Measurements from ENCODE around the gene KLHL8. TPM values are rescaled to one million over a fixed set of nuclear protein-coding genes. Genes with fewer than 3 reads are reported as not detected.

KLHL8 gene
- total RNA-seq, 1 donor from 2014 or later: 15.2 TPM

DNA sequence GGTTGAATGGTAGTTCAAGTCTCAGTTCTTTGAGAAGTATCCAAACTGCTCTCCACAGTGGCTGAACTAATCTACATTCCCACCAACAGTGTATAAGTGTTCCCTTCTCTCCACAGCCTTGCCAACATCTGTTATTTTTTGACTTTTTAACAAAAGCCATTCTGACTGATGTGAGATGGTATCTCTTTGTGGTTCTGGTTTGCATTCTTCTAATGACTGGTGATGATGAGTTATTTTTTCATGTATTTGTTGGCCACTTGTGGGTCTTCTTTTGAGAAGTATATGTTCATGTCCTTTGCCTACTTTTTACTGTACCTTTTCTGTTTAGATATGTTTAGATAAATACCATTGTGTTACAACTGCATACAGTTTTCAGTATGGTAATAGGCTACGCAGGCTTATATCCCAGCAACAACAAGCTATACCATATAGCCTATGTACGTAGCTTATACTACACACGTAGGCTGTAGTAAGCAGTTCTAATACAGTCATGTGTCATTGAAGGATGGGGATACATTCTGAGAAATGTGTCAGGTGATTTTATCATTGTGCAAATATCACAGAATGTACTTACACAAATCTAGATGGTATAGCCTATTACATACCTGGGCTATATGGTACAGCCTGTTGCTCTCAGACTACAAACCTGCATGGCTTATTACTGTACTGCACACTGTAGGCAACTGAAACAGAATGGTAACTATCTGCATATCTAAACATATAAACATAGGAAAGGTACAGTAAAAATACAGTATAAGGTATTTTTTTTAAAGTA, 28.1 kb downstream of the KLHL8 start:
- H3K9me3 Mint-ChIP-seq: peaks cover 4% of the 10 kb centered on the region
- no peaks in the 10 kb centered on the region for H3K27me3 Mint-ChIP-seq (ENCODE audit: low read depth)
- H3K4me3 Mint-ChIP-seq: no peak overlapping the region
- no peak overlapping the region for H3K27ac Mint-ChIP-seq
- peaks cover 5% of the 10 kb centered on the region for H3K4me1 Mint-ChIP-seq
- TF ChIP-seq, protein P1, sequence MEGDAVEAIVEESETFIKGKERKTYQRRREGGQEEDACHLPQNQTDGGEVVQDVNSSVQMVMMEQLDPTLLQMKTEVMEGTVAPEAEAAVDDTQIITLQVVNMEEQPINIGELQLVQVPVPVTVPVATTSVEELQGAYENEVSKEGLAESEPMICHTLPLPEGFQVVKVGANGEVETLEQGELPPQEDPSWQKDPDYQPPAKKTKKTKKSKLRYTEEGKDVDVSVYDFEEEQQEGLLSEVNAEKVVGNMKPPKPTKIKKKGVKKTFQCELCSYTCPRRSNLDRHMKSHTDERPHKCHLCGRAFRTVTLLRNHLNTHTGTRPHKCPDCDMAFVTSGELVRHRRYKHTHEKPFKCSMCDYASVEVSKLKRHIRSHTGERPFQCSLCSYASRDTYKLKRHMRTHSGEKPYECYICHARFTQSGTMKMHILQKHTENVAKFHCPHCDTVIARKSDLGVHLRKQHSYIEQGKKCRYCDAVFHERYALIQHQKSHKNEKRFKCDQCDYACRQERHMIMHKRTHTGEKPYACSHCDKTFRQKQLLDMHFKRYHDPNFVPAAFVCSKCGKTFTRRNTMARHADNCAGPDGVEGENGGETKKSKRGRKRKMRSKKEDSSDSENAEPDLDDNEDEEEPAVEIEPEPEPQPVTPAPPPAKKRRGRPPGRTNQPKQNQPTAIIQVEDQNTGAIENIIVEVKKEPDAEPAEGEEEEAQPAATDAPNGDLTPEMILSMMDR (IDR thresholded peaks at IDR 0.05; ENCODE audit: unreplicated experiment): no peak
- H3K36me3 Mint-ChIP-seq: peaks cover 10% of the 10 kb centered on the region
- no peak for DNase-seq (ENCODE audit: low spot score in 2 of 2, unreplicated experiment in 2 of 2)

DNA sequence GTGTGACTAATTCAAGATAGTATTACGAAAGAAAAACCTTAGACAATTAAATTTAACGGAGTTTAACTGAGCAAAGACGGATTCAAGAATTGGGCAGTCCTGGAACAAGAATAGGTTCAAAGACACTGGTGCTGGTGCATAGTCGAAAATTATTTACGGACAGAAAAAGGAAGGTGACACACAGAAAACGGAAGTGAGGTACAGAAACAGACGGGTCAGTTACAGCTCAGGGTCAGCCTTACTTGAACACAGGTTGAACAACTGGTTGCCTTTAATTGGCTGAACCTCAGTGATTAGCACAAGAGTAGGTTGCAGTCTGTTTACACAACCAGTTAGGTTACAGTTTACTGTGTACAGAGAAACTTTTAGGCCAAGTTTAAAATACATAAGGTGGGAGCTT, 31.5 kb downstream of the KLHL8 start:
- DNase-seq (ENCODE audit: low spot score in 2 of 2, unreplicated experiment in 2 of 2): no peak
- peaks cover 10% of the 10 kb centered on the region for H3K36me3 Mint-ChIP-seq
- TF ChIP-seq, protein P1 (IDR thresholded peaks at IDR 0.05; ENCODE audit: unreplicated experiment): no peak
- H3K4me1 Mint-ChIP-seq: peaks cover 5% of the 10 kb centered on the region
- peaks cover 4% of the 10 kb centered on the region for H3K9me3 Mint-ChIP-seq
- H3K27me3 Mint-ChIP-seq (ENCODE audit: low read depth): no peaks in the 10 kb centered on the region
- no peak overlapping the region for H3K4me3 Mint-ChIP-seq
- H3K27ac Mint-ChIP-seq: no peak overlapping the region

DNA sequence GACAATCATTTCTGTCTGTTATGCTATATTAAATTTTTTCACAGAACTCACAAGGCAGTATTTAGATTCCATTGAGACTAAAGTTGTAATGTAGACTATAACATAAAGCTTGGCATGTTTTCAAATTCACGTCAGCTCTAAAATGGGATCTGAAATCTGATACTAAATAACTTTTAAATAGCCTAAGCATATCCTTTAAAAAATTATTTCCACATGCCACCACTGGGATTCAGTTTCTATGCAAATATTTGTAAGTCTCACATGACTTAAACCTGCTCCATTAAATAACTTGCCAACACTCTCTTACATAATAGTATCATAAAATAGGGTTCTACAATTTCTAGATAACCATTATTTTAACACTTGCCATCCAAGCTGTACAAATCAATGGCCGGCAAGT, 32.4 kb downstream of the KLHL8 start:
- H3K36me3 Mint-ChIP-seq: peaks cover 11% of the 10 kb centered on the region
- TF ChIP-seq, protein P1 (IDR thresholded peaks at IDR 0.05; ENCODE audit: unreplicated experiment): no peak

DNA sequence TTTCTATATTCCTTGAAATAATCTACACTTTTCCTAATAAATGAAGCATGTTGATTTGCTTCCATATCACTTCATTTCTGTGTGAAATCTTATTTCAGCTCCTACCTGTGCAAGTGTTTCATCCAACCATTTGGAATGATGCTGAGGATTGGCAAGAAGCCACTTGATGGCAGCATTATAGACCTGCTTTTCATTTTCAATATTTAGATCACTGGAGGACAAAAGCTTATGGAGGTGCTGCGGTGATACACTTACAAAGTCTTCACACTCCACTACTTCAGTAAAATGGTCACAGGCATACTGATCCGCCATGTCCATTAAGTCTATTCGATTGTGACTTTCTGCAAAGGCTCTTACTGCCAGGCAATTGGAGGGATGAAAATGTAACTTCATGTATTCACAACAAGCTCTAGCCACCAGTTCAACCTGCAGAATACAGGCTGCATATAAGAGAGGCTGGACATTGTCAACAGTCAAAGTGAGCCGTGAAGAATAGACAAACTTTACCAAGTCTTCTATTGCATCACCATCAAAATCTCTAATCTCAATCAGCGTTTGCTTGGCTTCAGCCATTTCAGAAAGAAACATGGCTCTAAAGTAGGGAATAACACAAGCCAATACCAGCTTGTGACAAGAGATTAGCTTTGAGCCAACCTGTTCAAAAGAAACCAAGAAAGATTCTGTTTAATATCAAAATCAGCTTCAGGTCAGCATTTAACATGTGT, 35.1 kb downstream of the KLHL8 start:
- Mint-ChIP-seq H3K27ac (no peak overlapping the region), H3K27me3 (ENCODE audit: low read depth) (no peaks in the 10 kb centered on the region), H3K9me3 (peaks cover 11% of the 10 kb centered on the region), H3K4me1 (peaks cover 5% of the 10 kb centered on the region), H3K36me3 (peaks cover 14% of the 10 kb centered on the region), H3K4me3 (no peak overlapping the region)
- TF ChIP-seq, protein P1 (IDR thresholded peaks at IDR 0.05; ENCODE audit: unreplicated experiment): no peak
- no peak for DNase-seq (ENCODE audit: low spot score in 2 of 2, unreplicated experiment in 2 of 2)

More for the DNA sequence above, 32.4 kb downstream of the KLHL8 start:
- no peak overlapping the region for H3K27ac Mint-ChIP-seq
- no peak overlapping the region for H3K4me3 Mint-ChIP-seq
- H3K27me3 Mint-ChIP-seq (ENCODE audit: low read depth): no peaks in the 10 kb centered on the region
- H3K9me3 Mint-ChIP-seq: peaks cover 4% of the 10 kb centered on the region
- DNase-seq (ENCODE audit: low spot score in 2 of 2, unreplicated experiment in 2 of 2): no peak
- peaks cover 5% of the 10 kb centered on the region for H3K4me1 Mint-ChIP-seq

DNA sequence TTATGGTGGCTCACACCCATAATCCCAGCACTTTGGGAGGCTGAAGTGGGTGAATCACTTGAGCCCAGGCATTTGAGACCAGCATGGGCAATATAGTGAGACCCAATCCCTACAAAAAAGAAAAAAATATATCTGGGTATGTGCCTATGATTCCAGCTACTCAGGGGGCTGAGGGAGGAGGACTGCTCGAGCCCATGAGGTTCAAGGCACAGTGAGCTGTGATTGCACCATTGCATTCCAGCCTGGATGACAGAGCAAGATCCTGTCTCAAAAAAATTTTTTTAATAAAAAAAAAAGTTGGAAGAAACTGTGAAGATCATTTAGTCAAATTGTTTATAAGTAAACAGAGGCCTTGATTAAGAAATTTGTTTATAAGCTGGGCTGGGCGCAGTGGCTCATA, 39.7 kb downstream of the KLHL8 start:
- Mint-ChIP-seq H3K4me3 (no peak overlapping the region), H3K4me1 (no peaks in the 10 kb centered on the region), H3K27ac (no peak overlapping the region), H3K27me3 (ENCODE audit: low read depth) (no peaks in the 10 kb centered on the region), H3K9me3 (peaks cover 7% of the 10 kb centered on the region), H3K36me3 (peaks cover 15% of the 10 kb centered on the region)
- no peak for DNase-seq (ENCODE audit: low spot score in 2 of 2, unreplicated experiment in 2 of 2)
- TF ChIP-seq, protein P1 (IDR thresholded peaks at IDR 0.05; ENCODE audit: unreplicated experiment): no peak

Data from mesothelial cell of epicardium (in vitro differentiated cells).